SJCRH30 (cell line): Measurements from ENCODE around the gene TMEM175. TPM values are rescaled to one million over a fixed set of nuclear protein-coding genes. Genes with fewer than 3 reads are reported as not detected.

Experiments used
- DNase-seq, 2 experiments: peaks; one replicate each; pipeline ENCODE4 v3.0.0-alpha.2; 2015 to 2020
- H3K27ac ChIP-seq: fragments of 250-450 bp; sonication (Bioruptor Pico); 2 replicates; pipeline ENCODE4 v1.5.1; 2020; ENCODE audit warnings: mild to moderate bottlenecking, moderate library complexity
- H3K27me3 ChIP-seq: fragments of 250-450 bp; sonication (Bioruptor Pico); 2 replicates; pipeline ENCODE4 v1.5.1; 2020; ENCODE audit warnings: mild to moderate bottlenecking, moderate library complexity
- H3K36me3 ChIP-seq: fragments of 250-450 bp; sonication (Bioruptor Pico); 2 replicates; pipeline ENCODE4 v1.5.1; 2020; ENCODE audit warnings: mild to moderate bottlenecking, moderate library complexity
- H3K4me1 ChIP-seq: fragments of 250-450 bp; sonication (Bioruptor Pico); 2 replicates; pipeline ENCODE4 v1.5.1; 2020; ENCODE audit warnings: mild to moderate bottlenecking, moderate library complexity
- H3K4me3 ChIP-seq: fragments of 250-450 bp; sonication (Bioruptor Pico); 2 replicates; pipeline ENCODE4 v1.5.1; 2020; ENCODE audit warnings: mild to moderate bottlenecking, moderate library complexity
- H3K9me3 ChIP-seq: fragments of 250-450 bp; sonication (Bioruptor Pico); replicated peaks from 2 replicates; pipeline ENCODE4 v1.5.1; 2020; ENCODE audit warnings: mild to moderate bottlenecking, moderate library complexity
- total RNA-seq: library from RNA; depleted of rRNA; stranded (reverse); fragments of >200 nt; shearing (Covaris generic); gene quantifications from 2 replicates; pipeline ENCODE4 v1.2.3, GENCODE V29; 2014; rRNA removed

Gene TMEM175
- total RNA-seq, 1 experiment from 2014 or later = 6.8 TPM

DNA sequence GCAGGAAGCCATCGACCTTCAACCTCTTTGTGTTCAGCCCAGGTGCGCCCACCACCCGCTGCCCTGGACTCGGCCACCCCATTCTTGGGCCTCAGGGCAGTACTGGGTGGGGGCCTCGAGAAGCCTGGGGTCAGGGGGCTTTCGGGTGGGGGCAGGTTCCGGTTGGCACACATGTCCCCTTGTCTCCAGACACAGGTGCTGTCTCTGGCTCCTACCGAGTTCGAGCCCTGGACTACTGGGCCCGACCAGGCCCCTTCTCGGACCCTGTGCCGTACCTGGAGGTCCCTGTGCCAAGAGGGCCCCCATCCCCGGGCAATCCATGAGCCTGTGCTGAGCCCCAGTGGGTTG is 71.8 kb downstream of the TMEM175 start:
- no peak for DNase-seq
- H3K9me3 ChIP-seq = no peaks in the 10 kb centered on the region
- no peak overlapping the region for H3K27ac ChIP-seq
- peaks cover 2% of the 10 kb centered on the region; the same call in 1 of the 2 replicates for H3K4me1 ChIP-seq
- peaks cover 4% of the 10 kb centered on the region; the same call in 1 of the 2 replicates for H3K27me3 ChIP-seq
- no peaks in the 10 kb centered on the region for H3K36me3 ChIP-seq
- H3K4me3 ChIP-seq = no peak overlapping the region

DNA sequence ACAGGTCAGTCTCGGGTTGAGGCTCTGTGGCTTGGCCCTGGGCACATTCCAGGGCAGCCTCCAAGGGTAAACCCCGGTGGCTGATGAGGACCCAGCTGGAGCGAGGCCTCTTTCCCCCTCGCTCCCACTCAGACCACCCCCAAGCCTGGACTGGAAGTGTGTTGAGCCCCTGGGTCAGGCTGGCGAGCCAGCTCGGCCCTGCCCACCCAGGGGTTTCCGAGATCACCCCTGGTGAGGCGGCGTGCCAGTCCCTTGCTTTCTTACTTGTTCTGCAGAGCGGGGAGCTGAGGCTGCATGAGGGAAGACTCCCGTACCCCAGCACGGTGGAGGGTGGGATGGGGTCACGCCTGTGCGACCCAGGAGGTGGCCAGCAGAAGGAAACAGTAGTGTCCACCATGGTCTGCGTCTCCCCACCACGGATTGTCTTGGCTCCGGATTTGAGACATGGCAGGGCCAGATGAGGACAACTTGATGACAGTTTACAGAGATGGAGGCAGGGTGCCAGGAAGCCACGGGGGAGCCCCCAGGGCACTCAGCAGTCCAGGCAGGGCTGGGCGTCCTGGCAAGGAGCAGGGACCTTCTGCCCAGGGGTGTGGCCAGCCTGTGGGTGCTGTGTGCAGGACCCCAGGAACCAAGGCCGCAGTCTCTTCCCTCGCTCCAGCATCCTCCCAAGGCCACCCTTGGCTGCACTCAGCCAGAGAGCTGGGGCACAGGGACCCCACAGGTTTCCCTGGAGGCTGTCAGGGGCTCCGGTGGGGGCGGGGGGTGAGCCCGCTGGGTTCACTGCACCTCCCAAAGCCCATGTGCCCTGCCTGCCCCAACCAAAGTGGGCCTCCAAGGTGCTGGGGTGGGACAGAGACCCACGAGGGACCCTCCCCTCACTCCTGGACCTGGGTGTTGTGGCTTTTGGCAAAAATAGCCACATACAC is 72.6 kb downstream of the TMEM175 start:
- Histone ChIP-seq H3K4me3 (no peak overlapping the region), H3K27me3 (peaks cover 4% of the 10 kb centered on the region; the same call in 1 of the 2 replicates), H3K36me3 (no peaks in the 10 kb centered on the region), H3K9me3 (no peaks in the 10 kb centered on the region), H3K27ac (no peak overlapping the region), H3K4me1 (peaks cover 5% of the 10 kb centered on the region; the same call in 1 of the 2 replicates)
- DNase-seq = no peak

DNA sequence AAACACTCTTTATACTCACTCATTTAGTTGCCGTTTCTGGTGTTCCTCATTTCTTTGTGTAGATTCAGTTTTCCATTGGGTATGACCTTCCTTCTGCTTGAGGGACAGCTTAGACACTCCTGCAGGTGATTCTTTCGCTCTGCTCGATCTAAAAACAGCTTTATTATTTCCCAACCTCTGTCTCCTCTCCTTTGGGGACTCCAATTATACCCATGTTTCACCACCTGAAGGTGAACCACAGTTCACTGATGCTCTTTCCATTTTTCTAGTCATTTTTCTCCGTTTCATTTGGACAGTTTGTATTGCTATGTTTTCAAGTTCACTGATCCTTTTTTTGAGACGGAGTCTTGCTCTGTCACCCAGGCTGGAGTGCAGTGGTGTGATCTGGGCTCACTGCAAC is 74.6 kb downstream of the TMEM175 start:
- Histone ChIP-seq H3K9me3 (no peaks in the 10 kb centered on the region), H3K36me3 (no peaks in the 10 kb centered on the region), H3K4me1 (peaks cover 18% of the 10 kb centered on the region), H3K27ac (no peak overlapping the region), H3K4me3 (no peak overlapping the region), H3K27me3 (peaks cover 10% of the 10 kb centered on the region; the same call in 1 of the 2 replicates)
- DNase-seq = no peak

Other genes starting within 250 kb of the TMEM175 start
- gene SLC49A3, start 243.3 kb upstream of the TMEM175 start, total RNA-seq = 0.13 TPM in 1 of 2 replicates, not detected in the other
- 50.3 and 60.4 TPM in 2 replicates for gene PCGF3, start 226.6 kb upstream of the TMEM175 start, total RNA-seq
- 0.28 and 0.59 TPM in 2 replicates for gene CPLX1, start 106.3 kb upstream of the TMEM175 start, total RNA-seq
- 74.2 and 81.1 TPM in 2 replicates for gene GAK, start 144 bp upstream of the TMEM175 start, total RNA-seq
- 2.4 and 2.8 TPM in 2 replicates for gene DGKQ, start 41.1 kb downstream of the TMEM175 start, total RNA-seq
- 1.8 and 2.3 TPM in 2 replicates for gene IDUA, start 54.6 kb downstream of the TMEM175 start, total RNA-seq
- not detected in 2 replicates for gene SLC26A1, start 60.9 kb downstream of the TMEM175 start, total RNA-seq
- 45.3 and 51.2 TPM in 2 replicates for gene FGFRL1, start 79.2 kb downstream of the TMEM175 start, total RNA-seq
- gene RNF212, start 181.1 kb downstream of the TMEM175 start, total RNA-seq = not detected in 2 replicates
- 2.5 and 3.2 TPM in 2 replicates for gene SPON2, start 240.1 kb downstream of the TMEM175 start, total RNA-seq